ENCODE results near the gene TM9SF2.

DNA sequence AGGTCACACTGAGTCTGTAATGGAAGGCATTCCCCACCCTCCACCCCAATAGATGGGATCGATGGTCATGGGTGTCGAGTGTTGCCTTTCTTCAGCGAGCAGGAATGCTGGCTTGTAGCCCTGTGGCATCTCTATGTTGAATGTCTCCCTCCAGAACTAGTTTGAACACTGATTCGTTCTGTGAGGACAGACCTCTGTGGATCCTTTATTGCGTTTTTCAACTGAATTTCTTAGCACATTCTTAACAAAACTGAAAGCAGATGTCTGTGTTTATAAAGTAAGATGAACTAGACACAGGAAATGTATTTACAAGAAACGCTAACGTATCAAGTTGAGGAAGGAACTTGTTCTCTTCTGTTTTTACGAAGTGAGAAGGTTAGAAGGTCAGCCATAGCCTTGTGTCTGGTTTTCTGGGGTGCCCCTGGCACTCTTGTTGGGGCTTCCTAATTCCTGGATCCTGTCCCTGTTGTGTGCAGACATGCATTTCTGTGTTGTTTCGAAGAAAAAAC, 36.8 kb upstream of the TM9SF2 start:
- TF ChIP-seq CTCF (IDR thresholded peaks at IDR 0.05; ENCODE audit: low read length) = no peak
- TF ChIP-seq EZH2 (IDR thresholded peaks at IDR 0.05; ENCODE audit: borderline replicate concordance, low read length) = no peak

All from OCI-LY1 (cell line).